GM18907 (cell line): ENCODE results near the gene SEMA3D.

ENCODE experiments used
- ATAC-seq: cut with Tn5 transposase; IDR thresholded peaks from one replicate; pipeline ENCODE4 v1.9.1; 2021; ENCODE audit warnings: mild to moderate bottlenecking, moderate library complexity; ENCODE audit not compliant: unreplicated experiment

Gene SEMA3D

DNA sequence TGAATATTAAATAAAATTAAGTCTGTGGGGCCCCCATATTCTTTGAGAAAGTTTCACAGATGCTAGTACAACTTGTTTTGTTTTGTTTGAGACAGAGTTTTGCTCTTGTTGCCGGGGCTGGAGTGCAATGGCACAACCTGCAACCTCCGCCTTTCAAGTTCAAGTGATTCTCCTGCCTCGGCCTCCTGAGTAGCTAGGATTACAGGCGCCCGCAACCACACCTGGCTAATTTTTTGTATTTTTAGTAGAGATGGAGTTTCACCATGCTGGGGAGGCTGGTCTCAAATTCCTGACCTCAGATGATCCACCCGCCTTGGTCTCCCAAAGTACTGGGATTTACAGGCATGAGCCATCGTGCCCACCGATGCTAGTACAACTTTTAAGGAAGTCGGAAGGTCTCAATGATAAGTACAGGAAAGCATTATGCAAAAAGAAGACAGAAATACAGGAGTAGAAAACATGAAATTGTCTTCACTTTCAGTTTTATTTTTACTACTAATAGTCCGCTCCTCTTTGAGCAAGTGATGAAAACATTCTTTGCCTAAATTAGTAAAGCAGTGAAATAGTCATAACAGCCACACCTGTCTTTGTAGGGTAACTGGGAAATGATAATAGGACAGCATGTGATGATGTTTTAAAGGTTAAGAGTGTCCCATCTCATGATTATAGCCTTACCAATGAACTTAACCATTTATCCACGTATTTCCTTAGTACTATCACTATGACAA lies 147.5 kb downstream of the SEMA3D start:
- ATAC-seq, result peak; percentile 72

DNA sequence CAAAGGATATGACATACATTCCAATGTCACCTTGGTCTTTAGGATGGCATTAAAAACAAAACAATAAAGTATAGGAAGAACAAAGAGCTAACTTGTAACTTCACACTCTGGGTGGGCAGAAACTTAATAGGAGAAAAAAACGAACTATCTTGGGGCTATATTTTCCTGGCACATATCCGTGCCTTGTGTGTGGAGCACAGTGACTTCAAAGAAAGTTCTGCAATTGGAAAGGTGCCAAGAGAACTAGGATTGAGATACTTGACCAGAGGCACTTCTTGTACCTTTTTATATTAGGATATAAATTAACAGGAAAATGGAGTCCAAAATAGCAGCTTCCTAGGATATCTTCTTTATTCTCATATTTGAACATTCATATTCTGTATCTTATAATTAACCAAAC lies 148.4 kb downstream of the SEMA3D start:
- no peak for ATAC-seq

DNA sequence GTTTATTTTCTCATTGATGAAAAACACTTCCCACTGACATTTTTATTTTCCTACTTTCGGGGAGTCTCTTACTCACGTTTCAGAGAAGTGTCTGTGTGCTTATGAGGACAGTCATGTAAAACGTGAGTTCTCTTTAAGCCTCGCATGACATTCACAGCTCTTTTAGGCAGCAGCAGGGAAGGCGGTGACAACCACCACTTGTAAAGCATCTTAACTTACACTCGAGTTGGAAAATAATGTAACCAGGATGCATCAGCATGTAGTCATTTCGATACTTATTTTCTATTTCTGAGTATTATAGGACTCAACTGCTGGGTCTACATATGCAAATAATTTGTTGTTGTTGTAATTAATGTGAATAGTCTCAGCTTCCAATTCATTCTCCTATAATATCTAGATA lies 153.6 kb downstream of the SEMA3D start:
- no peak for ATAC-seq

DNA sequence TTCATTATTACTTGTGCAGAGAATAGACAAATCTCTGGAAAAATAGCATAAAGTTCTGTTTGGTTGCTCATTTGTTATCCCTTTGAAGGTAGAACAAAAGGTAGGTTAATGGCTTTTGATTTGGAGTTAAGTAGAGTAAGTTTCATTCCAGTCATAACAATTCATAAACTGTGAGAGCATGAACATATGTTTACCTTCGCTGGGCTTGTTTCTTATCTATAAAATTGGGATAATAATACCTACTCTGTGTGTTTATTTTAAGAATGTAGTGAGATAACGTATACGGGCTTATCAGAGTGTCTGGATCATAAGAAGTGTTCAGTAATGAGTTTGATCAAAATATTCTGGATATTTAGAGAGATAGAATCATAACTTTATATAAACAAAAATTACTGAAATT lies 155.4 kb downstream of the SEMA3D start:
- ATAC-seq, result no peak

DNA sequence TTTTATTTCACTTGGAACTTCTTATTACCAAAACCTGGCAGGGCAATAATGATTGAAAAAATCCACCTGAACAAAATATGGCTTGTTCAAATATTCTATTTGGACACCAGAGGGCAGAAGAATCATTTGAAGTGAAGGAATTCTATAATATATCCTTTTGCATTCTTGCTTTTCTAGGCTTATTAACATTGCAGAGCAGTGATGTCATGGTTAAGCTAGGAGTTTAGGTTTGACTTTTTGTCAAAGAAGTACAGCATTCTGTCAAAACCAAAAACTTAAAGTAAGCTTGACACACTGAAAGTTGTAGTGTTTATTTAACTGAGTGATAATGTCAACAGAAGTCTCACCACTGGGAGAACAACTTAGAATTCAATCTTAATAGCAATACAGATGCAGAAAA lies 156.0 kb downstream of the SEMA3D start:
- peak; percentile 57 for ATAC-seq

DNA sequence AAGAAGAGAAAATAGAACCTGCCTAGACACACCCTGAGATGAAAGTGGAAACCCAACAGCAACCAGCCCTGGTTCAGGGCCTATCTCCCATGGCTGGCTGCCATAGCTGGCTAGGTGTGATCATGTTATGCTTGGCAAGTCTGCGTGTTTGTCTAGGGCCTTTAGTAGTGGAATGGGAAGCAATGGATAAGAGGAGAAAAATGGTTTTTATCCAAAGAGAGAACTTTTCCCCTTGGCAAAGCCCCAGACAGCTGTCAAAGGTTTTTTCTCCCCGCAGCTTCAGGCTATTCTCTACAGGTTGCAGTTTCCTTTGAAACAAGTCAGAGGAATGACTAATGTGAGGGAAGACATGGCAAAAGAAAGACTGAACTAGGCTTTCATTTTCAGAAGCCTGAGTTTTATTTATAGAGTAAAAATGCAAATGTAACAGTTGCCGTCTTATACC lies 161.5 kb downstream of the SEMA3D start:
- ATAC-seq, result peak; percentile 57

DNA sequence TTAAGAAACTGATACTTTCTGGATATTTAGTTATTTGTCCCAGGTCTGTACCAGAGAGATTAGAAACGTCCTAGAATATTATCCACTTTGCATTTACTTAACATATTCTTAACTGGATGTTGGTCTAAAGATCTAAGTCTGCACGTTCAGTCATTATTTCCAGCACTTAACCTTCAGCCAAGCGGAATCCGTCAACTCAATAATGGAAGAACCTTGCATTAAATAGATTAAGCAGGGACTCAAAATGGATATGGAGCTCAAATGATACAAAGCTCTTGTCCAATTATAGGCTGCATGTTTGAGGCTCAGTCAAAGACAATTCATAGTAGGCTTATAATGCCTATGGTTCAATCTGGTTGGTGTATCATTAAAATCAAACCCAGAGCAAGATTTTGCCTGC lies 162.9 kb downstream of the SEMA3D start:
- no peak for ATAC-seq

DNA sequence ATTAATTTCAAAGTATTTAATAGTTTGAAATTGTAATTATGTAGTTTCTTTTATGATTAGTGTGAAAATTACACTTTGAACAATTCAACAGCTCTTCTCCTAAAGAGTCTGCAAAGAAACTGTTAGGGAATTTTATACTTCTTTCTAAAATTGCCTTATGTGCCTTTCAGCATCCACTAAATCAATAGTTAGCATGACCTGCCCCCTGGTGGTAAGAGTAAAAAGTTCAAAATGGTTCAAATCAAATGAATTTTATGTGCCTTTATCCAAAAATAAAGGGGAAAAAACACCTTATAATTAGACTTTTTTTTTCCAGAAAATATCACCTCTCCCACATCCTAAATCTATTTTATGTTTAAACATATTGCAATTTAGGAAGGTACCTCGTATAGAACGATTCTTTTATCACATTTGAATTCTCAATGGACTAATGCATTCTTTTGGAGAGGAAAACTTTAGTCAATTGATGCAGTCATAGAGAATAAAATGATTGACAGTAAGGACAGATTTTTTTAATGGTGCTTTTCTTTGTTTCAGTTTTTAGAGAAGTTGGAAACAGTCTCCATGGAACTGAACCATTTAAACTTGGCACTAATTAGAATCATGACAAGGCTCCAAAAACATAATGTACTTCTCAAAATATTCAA lies 163.7 kb downstream of the SEMA3D start:
- no peak for ATAC-seq

DNA sequence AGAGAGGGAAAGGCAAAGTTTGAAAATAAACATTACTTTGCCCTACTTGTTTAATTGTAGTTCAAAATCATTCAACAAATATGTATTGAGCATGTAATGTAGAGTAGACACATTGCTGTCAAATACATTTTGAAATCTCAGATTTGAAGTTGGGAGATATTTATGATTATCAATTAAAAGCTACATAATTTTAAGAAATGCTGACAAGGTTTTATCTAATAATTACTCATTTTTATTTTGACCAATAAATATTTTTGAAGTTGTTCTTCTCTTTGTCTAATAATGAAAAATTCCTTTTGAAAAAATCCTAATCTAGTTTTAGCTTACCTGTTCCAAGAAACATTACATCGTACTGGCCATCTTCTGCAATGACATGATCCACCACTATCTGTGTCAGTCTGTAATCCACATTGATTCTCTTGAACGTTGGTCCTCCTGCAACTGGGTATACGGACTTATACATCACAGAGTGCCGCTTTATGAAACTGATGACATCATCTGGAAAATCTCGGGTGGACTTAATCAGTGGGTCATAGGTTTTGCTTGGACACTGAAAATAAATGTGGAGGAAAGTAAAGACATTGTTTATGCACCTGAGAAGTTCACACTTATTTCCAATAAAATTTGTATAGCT lies 164.7 kb downstream of the SEMA3D start:
- no peak for ATAC-seq

DNA sequence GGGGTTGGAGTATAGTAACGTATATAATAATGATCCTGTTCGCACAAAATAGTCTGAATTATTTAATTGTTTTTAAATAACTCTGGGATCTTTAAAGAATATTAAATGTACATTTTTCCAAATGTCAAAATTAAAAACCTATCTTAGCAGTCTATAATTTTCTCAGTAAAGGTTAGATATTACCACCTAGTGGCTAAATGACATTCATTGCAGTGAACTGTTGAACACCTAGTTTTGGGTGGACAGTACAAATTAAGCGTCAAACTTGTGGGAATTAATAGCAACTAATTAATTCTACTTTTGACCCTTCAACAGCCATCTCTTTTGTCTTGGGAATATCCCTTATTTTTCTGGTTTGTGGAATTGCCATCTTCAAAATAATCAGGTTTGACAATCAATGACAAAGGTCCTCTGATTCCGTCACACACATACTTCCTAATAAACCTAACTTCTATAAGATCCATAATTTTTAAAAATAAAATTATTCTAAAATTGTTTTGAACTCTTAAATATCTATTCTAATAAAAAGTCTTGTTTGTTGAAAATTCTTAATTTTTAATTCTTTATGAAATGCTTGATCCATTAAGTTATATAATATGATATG lies 165.7 kb downstream of the SEMA3D start:
- no peak for ATAC-seq

DNA sequence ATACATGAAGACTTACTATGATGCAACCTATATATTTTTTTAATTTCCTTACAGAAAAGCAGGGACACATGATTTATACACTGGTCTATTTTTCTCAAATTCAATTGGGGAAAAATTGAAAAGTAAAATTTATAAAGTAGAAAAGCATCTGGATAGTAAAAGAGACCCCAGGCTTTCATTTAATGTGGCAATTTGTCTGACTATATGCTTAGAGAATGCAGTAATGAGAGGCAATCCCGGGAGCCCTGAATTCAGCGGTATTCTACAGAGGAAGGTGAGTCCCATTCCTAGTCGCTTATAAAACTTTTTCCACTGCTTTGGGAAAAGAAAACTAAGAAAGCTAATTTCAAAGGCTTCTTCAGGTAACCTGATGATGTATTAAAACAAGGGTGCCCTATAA lies 167.1 kb downstream of the SEMA3D start:
- no peak for ATAC-seq

DNA sequence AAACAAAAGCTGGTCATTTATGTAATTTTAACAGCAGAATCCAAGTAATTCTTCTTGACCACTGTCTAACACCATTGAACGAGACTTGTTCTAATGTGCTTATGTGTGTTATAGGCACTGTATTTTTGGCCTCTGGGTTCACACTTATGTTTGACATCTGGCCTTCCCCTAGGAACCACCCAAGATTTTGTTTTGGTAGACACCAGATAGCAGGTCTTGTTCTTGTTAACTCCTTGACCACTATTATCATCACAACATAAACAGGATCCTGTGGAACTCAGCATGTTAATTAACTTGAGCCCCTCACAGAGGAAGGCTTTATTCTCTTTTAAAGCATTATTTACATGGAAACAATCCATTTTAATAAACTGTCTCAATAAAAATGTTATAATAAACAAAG lies 167.7 kb downstream of the SEMA3D start:
- no peak for ATAC-seq

DNA sequence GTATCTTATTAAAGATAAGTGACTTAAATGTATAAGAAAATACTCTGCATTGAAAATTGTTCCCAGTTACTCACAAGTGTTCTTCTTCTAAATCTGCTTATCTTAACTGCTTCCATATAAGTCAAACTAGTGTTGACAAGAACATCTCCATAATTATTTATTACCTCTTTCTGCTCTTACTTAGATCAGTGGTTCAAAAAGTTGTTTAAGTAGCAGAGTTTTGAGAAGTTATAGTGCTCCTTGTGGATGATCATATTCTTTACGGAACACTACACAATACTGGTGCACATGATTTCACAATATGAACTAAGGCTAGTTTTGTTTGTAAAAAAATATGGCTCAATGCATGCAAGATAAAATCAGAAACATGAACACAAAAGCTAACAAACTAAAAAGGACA lies 168.4 kb downstream of the SEMA3D start:
- ATAC-seq, result no peak

DNA sequence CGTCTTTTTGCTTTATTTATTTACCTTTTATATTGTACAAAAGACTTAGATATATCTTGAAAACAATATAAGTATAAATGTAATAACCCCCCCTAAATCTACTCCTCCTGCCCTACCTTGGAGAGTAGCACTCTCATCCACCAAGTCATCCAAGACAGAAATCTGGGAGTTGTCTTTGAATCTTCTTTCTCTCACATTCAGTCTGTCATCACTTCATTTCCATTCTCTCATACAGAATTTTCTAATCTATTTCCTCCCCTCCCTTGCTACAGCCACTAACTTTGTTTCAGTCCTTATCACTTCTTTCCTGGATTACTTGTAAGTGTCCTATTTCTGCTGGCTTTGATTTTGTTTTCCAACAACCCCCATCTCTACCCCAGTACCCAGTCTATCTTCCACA lies 170.6 kb downstream of the SEMA3D start:
- ATAC-seq, result no peak

DNA sequence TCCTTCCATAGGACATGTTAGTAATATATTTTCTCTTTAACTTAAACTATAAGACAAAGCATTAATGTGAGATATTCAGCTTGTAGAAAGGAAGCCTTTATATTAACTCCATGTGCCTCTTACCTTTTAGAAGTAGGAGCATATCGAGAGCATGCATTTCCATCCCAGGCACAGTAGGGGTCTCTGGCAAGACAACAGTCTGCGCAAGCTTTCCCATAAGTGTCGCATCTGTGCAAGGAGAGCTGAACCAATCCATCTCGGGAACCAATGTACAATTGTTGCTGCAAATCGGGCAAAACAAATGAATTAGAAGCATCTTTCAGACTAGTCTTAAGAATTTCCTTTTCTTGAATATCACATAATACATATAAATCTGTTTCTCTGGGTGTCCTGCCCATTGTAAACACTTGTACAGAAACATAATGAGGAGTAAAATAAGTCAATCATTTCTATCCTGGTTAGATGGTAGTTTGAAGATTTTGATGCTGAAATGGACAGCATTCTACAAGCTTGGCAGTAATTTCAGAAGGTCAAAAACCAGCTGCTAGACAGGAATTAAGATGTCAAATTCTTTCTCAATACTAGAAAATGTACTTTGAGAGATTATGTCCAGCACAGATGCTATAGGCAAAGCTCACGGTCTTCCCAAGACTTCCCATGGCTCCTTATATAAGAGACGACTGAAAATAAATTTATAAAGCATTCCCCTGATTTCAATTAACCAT lies 171.8 kb downstream of the SEMA3D start:
- no peak for ATAC-seq

DNA sequence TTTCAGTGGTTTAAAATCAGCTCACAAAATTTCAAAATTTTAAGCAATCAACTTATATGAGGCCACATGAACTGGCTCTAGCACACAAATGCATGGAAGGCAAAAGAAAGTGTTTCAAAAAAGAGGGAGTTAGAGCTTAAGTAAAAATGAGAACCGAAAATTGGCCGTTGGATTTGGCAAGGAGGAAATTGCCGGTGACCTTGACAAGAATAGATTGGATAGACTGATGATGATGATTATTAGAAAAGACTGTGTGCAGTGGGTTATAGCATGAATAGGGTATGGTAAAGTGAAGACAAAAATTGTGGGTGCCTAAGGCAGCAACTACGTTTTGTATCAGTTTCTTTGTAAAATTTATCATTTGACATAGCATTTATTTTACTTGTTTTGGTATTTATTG lies 175.7 kb downstream of the SEMA3D start:
- no peak for ATAC-seq

DNA sequence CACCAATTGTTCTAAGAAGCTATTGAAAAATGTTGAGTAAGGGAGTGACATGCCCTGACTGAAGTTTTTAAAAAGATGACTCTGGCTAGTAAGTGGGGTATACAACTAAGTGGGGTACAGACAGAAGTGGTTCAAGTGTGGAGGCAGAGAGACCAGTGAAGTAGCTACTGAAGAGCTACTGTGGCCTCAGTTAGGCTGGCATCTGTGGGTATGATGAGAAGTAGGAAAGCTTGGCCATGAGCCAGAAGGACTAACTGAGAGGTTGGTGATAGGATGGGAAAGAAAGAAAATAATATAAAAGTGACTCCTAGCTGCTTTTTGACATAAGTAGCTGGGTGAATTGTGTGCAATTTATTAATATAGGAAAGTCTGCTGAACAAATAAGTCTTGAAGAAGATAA lies 176.6 kb downstream of the SEMA3D start:
- no peak for ATAC-seq

DNA sequence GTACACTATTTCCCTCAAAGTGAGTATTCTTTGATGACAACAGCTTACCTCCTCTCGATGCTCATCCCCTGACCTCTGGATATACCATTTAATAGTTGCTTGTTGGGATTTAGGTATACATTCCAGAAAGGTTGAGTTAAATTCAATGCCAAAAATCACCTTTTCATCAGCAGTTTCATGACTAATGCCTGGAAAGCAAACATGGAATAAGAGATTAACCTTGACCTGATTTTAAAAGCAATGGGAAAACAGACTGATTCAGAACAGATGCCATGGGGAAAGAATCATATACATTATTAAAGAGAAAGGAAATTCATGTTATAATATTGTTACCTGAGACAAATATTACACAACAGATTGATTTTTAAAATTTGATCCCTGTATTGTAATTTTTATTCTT lies 180.1 kb downstream of the SEMA3D start:
- no peak for ATAC-seq

DNA sequence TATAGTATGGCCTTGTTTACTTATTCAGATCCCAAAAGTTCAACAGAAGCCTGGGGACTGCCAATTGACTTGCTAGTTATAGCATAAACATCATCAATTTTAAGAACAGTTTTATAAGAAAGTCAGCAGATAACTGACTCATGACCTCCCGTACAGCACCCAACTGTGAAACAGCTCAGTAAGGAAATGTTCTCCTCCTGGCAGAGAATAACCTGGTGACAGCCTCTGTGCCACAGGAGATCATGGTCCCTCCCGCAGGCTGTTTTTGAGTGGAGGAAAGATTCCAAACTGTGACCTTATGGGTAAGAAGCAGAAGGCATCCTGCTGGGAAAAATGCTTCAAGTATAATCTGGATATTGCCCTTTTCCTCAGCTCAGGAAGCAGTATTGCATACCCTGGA lies 182.5 kb downstream of the SEMA3D start:
- no peak for ATAC-seq

DNA sequence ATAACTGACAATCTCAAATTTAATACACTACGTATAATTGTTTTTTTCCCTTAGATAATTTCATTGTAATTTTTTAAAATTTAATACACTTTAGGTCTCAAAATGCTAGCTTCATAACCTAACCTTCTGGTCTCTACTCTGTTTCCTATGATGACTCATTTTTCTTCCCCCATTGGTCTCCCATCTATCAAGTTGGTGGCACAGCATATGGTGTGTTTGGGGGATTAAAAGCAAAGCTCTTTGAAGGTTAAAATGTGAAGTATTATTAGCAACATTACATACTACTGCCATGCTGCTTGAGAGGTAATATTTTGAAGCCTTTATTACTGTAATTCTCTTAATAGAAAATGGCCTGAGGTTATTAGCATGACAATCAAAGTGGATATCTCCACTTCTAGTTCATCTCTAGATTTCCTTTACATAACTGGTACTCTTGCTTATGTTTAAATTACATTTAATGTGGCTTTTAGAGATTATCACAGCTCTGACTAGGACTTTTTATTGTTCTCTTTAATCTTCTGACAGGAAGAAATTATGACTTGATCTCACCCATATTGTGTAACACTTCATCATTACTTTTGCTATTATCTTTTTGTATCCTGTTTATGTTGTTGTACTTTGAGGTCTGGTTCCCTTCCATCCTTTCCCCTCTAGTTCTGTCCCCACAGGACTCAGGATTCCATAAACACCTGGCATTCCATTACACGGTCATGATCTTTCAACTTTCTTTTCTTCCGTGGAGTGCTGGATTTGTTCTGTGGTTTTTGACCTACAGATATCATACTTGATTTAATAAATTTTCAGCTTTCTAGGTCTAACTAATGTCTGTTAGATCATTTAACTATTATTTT lies 185.1 kb downstream of the SEMA3D start:
- ATAC-seq, result no peak
